ENCODE data around the gene KLF6. TPM values are rescaled to one million over a fixed set of nuclear protein-coding genes. Genes with fewer than 3 reads are reported as not detected.

The KLF6 gene
- total and polyA plus RNA-seq, 9 donors, result 45.4 to 178 (median 85.7) TPM

- H3K27ac ChIP-seq, result no peak overlapping the region
- H3K4me1 ChIP-seq (ENCODE audit: insufficient read depth), result peaks cover 11% of the 10 kb centered on the region
- intact Hi-C loops (cut with DNase I), result no loop called here
- TF ChIP-seq POLR2A (IDR thresholded peaks at IDR 0.05) (no peak), EP300 (IDR thresholded peaks at IDR 0.05) (no peak)
- TF ChIP-seq, protein P1, sequence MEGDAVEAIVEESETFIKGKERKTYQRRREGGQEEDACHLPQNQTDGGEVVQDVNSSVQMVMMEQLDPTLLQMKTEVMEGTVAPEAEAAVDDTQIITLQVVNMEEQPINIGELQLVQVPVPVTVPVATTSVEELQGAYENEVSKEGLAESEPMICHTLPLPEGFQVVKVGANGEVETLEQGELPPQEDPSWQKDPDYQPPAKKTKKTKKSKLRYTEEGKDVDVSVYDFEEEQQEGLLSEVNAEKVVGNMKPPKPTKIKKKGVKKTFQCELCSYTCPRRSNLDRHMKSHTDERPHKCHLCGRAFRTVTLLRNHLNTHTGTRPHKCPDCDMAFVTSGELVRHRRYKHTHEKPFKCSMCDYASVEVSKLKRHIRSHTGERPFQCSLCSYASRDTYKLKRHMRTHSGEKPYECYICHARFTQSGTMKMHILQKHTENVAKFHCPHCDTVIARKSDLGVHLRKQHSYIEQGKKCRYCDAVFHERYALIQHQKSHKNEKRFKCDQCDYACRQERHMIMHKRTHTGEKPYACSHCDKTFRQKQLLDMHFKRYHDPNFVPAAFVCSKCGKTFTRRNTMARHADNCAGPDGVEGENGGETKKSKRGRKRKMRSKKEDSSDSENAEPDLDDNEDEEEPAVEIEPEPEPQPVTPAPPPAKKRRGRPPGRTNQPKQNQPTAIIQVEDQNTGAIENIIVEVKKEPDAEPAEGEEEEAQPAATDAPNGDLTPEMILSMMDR (IDR thresholded peaks at IDR 0.05), result no peak
- H3K36me3 ChIP-seq, result no peaks in the 10 kb centered on the region
- 88 to 91% (median 90%) methylated on average over 12 of the region's 12 CpGs for WGBS, 3 donors
- H3K4me3 ChIP-seq, result no peak overlapping the region
- no peak for DNase-seq
- no peaks in the 10 kb centered on the region for H3K27me3 ChIP-seq
- no peaks in the 10 kb centered on the region for H3K9me3 ChIP-seq
Observed at GRCh38 chr10:3807928-3808496, 23.0 kb upstream of the KLF6 start.

DNA sequence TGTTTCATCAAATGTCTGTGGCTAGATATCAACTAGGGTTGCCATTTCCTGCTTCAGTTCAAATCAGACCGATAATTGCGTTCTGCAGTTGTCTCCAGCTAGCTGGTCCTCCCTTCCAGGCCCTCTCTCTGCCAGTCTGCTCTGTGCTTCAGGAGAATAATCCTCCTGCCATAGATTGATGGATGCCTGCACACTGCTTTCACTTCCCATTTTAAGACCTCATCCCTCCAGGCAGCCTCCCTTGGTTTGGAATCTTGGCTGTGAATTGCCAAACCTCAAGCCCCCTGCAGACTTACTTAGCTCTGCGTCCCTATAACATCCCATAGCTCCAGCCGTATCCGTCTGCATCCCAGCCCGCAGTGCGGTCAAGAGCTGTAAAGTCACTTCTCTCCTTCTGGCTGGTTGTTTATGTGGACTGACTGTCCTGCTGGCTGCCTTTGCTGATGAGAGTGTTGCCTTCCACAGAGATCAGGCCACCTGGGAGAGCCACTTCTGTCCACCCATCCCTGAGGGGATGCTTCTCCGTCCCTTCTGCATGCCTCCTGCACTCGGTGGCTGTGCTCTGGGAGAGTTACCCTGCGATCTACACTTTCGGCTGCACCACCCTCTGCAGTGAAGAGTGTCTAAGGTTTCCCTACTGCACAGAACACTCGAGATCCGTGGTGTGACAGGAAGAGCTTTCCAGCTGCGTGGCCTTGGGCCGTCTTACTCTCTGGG is 22.4 kb upstream of the KLF6 start:
- Histone ChIP-seq H3K36me3 (no peaks in the 10 kb centered on the region), H3K9me3 (no peaks in the 10 kb centered on the region), H3K27ac (no peak overlapping the region), H3K27me3 (no peaks in the 10 kb centered on the region), H3K4me1 (ENCODE audit: insufficient read depth) (peaks cover 11% of the 10 kb centered on the region), H3K4me3 (no peak overlapping the region)
- intact Hi-C loops (cut with DNase I), result no loop called here
- TF ChIP-seq POLR2A (IDR thresholded peaks at IDR 0.05), result no peak
- no peak for TF ChIP-seq EP300 (IDR thresholded peaks at IDR 0.05)
- TF ChIP-seq, protein P1 (IDR thresholded peaks at IDR 0.05), result no peak
- DNase-seq, result no peak
- WGBS, 3 donors, result 92 to 94% (median 93%) methylated on average over 15 of the region's 15 CpGs

- peaks cover 9% of the 10 kb centered on the region for H3K4me1 ChIP-seq (ENCODE audit: insufficient read depth)
- H3K36me3 ChIP-seq, result no peaks in the 10 kb centered on the region
- no peaks in the 10 kb centered on the region for H3K27me3 ChIP-seq
- no peak overlapping the region for H3K27ac ChIP-seq
- no peak overlapping the region for H3K4me3 ChIP-seq
- TF ChIP-seq, protein P1 (IDR thresholded peaks at IDR 0.05), result no peak
- TF ChIP-seq POLR2A (IDR thresholded peaks at IDR 0.05), result no peak
- no peak for TF ChIP-seq EP300 (IDR thresholded peaks at IDR 0.05)
- intact Hi-C loops (cut with DNase I), result no loop called here
- WGBS, 3 donors, result 89 to 93% (median 91%) methylated on average over 5 of the region's 5 CpGs
- H3K9me3 ChIP-seq, result no peaks in the 10 kb centered on the region
- DNase-seq, result no peak
Observed at GRCh38 chr10:3806603-3807002, 21.6 kb upstream of the KLF6 start.

DNA sequence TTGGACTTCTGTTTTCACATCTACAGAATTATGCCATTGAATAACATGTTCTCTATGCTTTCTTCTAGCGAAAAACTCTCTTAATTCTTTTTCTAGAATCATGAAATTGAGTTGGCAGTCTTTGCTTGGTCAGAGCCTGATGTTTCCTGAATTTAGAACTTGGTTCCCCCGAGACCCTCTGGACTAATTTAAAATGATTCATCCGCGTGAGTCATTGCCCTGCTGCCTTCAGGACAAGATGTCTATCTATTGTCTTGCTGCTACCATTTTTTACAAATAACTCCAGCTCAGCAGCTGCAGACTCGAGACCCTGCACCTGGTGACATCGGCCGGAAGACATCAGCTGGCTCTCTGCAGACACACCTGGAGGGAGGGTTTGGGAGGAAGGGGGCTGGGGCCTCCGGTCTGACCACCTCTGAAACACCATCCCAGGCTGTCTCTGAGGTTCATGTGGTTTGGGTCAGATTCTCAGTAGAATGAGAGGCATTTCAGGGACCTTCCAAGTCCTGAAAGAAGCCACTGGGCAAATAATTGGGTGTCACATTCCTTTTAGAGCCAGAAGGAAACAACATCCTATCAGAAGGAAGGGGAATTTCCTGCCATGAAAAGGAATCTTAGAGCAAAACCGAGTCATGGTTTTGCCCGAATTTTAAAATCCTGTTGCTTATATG is 20.9 kb upstream of the KLF6 start:
- H3K27me3 ChIP-seq, result no peaks in the 10 kb centered on the region
- no peaks in the 10 kb centered on the region for H3K9me3 ChIP-seq
- intact Hi-C loops (cut with DNase I), result no loop called here
- DNase-seq, result no peak
- WGBS, 3 donors, result 69 to 85% (median 81%) methylated on average over 10 of the region's 10 CpGs
- no peak overlapping the region for H3K27ac ChIP-seq
- peaks cover 5% of the 10 kb centered on the region for H3K4me1 ChIP-seq (ENCODE audit: insufficient read depth)
- H3K4me3 ChIP-seq, result no peak overlapping the region
- TF ChIP-seq EP300 (IDR thresholded peaks at IDR 0.05), result no peak
- TF ChIP-seq, protein P1 (IDR thresholded peaks at IDR 0.05), result no peak
- no peak for TF ChIP-seq POLR2A (IDR thresholded peaks at IDR 0.05)
- H3K36me3 ChIP-seq, result no peaks in the 10 kb centered on the region
